Measurements from ENCODE around the gene CUZD1. TPM values are rescaled to one million over a fixed set of nuclear protein-coding genes. Genes with fewer than 3 reads are reported as not detected.

The CUZD1 gene
- total and polyA plus RNA-seq, 2 of the 4 experiments (the other 2 are of a cell fraction) = 0.36 to 0.67 TPM

- H3K18ac ChIP-seq (ENCODE audit: low read depth, low read length) = no peak overlapping the region
- H3K27ac ChIP-seq (ENCODE audit: insufficient read depth, low read length) = no peak overlapping the region
- no peak overlapping the region for H2BK15ac ChIP-seq (ENCODE audit: low read depth, low read length)
- no peak overlapping the region for H4K5ac ChIP-seq (ENCODE audit: low read depth, low read length)
- H3K4me2 ChIP-seq (ENCODE audit: low read depth, low read length) = no peak overlapping the region
- BruUV-seq (replicated peaks) = no TSS peak
- peaks cover 8% of the 10 kb centered on the region for H3K9me1 ChIP-seq (ENCODE audit: insufficient read depth, low read length)
- H2BK5ac ChIP-seq (ENCODE audit: low read depth, low read length, poor library complexity, severe bottlenecking) = no peak overlapping the region
- ATAC-seq (ENCODE audit: low read depth) (no peak), DNase-seq (no peak)
- H3K36me3 ChIP-seq (ENCODE audit: control insufficient read depth, insufficient read depth, low read length) = no peaks in the 10 kb centered on the region
- H4K8ac ChIP-seq (ENCODE audit: low read depth in 2 of 2, low read length in 2 of 2) = no peak overlapping the region; a peak in 1 of 4 replicates
- peak overlapping the region; percentile 75; the same call in 1 of the 2 replicates for H2BK120ac ChIP-seq (ENCODE audit: low read depth, low read length)
- H3K56ac ChIP-seq (ENCODE audit: extremely low read depth, insufficient read depth, low read length) = no peak overlapping the region
- no peak overlapping the region for H4K91ac ChIP-seq (ENCODE audit: insufficient read depth, low read depth, low read length)
- no peak overlapping the region for H3K9ac ChIP-seq (ENCODE audit: low read depth, low read length)
- CTCF ChIA-PET = no interaction called here
- no peak overlapping the region for H2AK9ac ChIP-seq (replicated peaks; ENCODE audit: low read depth, low read length, poor library complexity)
- H4K20me1 ChIP-seq (ENCODE audit: insufficient read depth, low read length) = no peaks in the 10 kb centered on the region
- H2AK5ac ChIP-seq (ENCODE audit: low read depth, low read length) = no peak overlapping the region
- no peak overlapping the region for H2AFZ ChIP-seq (replicated peaks; ENCODE audit: low read length, poor library complexity)
- no peak overlapping the region; the same call in 1 of the 2 replicates for H3K14ac ChIP-seq (replicated peaks; ENCODE audit: low read depth, low read length)
- TF ChIP-seq CEBPB (IDR thresholded peaks at IDR 0.05; ENCODE audit: low read depth, low read length) = peak; percentile 70
- no peak for TF ChIP-seq RCOR1 (IDR thresholded peaks at IDR 0.05; ENCODE audit: insufficient replicate concordance, low read length)
- peak overlapping the region; percentile 65; the same call in 1 of the 2 replicates for H2BK20ac ChIP-seq (ENCODE audit: low read depth, low read length)
- no peak overlapping the region for H3K23ac ChIP-seq (ENCODE audit: low read depth, low read length)
- H3K9me3 ChIP-seq (ENCODE audit: control insufficient read depth, insufficient read depth, low read length) = no peaks in the 10 kb centered on the region
- H3K79me1 ChIP-seq (ENCODE audit: low read depth in 1 of 2, low read length in 2 of 2) = peaks cover 12 to 21% of the 10 kb centered on the region in 2 experiments; a peak in 3 of 4 replicates
- no peaks in the 10 kb centered on the region for H3K27me3 ChIP-seq (ENCODE audit: control insufficient read depth, insufficient read depth, low read length)
- dilution Hi-C loops (cut with HindIII; ENCODE audit: low sequenced_read_pairs, unreplicated experiment) = no loop called here
- no peak overlapping the region for H3K4me3 ChIP-seq (ENCODE audit: insufficient read depth, low read depth, low read length)
- intact Hi-C loops (cut with micrococcal nuclease) = loop anchor here (5.0 kb wide), 1 partner anchor 73 kb away; no protein-coding TSS in a partner anchor
- peaks cover 14% of the 10 kb centered on the region for H3K4me1 ChIP-seq (ENCODE audit: control insufficient read depth, insufficient read depth, low read length)
- H3K4ac ChIP-seq (ENCODE audit: low read depth, low read length) = peak overlapping the region; percentile 74; the same call in 1 of the 2 replicates
- POLR2A ChIA-PET (ENCODE audit: unreplicated experiment) = interaction anchor here (1.0 kb wide), 1 partner anchor 10 kb away, joined by 3 read pairs; no protein-coding TSS in a partner anchor
- in situ Hi-C loops (cut with MboI; ENCODE audit: low sequenced_read_pairs) = loop anchor here (25.0 kb wide), 2 partner anchors 298 to 702 kb away; partner anchors contain the start of gene BUB3
- WGBS, 2 experiments (ENCODE audit: extremely low coverage in 2 of 2, insufficient read length in 1 of 2) = no CpG with 5 or more reads among the region's 2 CpGs
These were observed 18.5 kb upstream of the CUZD1 start for GRCh38 chr10:122864194-122864592.
